HG03469 (cell line): ENCODE results near the gene HBA2.
"Not testable (repeated sequence)": the region's sequence is repeated elsewhere in the genome, so short reads cannot be mapped to it uniquely, and the experiment has no call there.

Experiments
- ATAC-seq: cut with Tn5 transposase; IDR thresholded peaks from one replicate; pipeline ENCODE4 v1.9.1; 2021; ENCODE audit warnings: mild to moderate bottlenecking, moderate library complexity, moderate number of reproducible peaks; ENCODE audit not compliant: unreplicated experiment

Gene HBA2

GRCh38 chr16:154217-155030, 18.3 kb upstream of the HBA2 start:
- ATAC-seq, result no peak

- ATAC-seq, result no peak
Measured at GRCh38 chr16:155031-155398, 17.7 kb upstream of the HBA2 start.

GRCh38 chr16:159136-159849, 13.4 kb upstream of the HBA2 start:
- ATAC-seq, result no peak

- ATAC-seq, result not testable (repeated sequence)
Measured at GRCh38 chr16:160242-160641, 12.4 kb upstream of the HBA2 start.

- ATAC-seq, result no peak
Measured at GRCh38 chr16:160691-161190, 11.9 kb upstream of the HBA2 start.

GRCh38 chr16:162271-162991, 10.2 kb upstream of the HBA2 start:
- ATAC-seq, result no peak

- ATAC-seq, result not testable (repeated sequence)
Measured at GRCh38 chr16:163139-163538, 9.5 kb upstream of the HBA2 start.

- ATAC-seq, result not testable (repeated sequence)
Measured at GRCh38 chr16:163696-164095, 9.0 kb upstream of the HBA2 start.

GRCh38 chr16:164134-164823, 8.4 kb upstream of the HBA2 start:
- ATAC-seq, result not testable (repeated sequence)

GRCh38 chr16:164827-165538, 7.7 kb upstream of the HBA2 start:
- ATAC-seq, result no peak

GRCh38 chr16:165539-166374, 6.9 kb upstream of the HBA2 start, which contains the start of gene HBM:
TSS of gene HBM (plus strand) at chr16:165978. CDS start at chr16:165998, 20 bp downstream.
- ATAC-seq, result no peak

- no peak for ATAC-seq
Measured at GRCh38 chr16:166375-167121, 6.1 kb upstream of the HBA2 start.

- ATAC-seq, result no peak
Measured at GRCh38 chr16:167122-167690, 5.5 kb upstream of the HBA2 start.

GRCh38 chr16:168424-168823, 4.3 kb upstream of the HBA2 start:
- no peak for ATAC-seq

- no peak for ATAC-seq
Measured at GRCh38 chr16:169014-169413, 3.7 kb upstream of the HBA2 start.

GRCh38 chr16:170088-170507, 2.6 kb upstream of the HBA2 start:
- not testable (repeated sequence) for ATAC-seq

GRCh38 chr16:170788-171187, 1.9 kb upstream of the HBA2 start:
- ATAC-seq, result no peak

GRCh38 chr16:173211-173854, 657 bp downstream of the HBA2 start:
- not testable (repeated sequence) for ATAC-seq
